ENCODE results near the gene SMO. TPM values are rescaled to one million over a fixed set of nuclear protein-coding genes. Genes with fewer than 3 reads are reported as not detected.

SMO gene
- total and polyA plus RNA-seq, 2 donors from 2014 or later, result 13.2 to 20.8 TPM

DNA sequence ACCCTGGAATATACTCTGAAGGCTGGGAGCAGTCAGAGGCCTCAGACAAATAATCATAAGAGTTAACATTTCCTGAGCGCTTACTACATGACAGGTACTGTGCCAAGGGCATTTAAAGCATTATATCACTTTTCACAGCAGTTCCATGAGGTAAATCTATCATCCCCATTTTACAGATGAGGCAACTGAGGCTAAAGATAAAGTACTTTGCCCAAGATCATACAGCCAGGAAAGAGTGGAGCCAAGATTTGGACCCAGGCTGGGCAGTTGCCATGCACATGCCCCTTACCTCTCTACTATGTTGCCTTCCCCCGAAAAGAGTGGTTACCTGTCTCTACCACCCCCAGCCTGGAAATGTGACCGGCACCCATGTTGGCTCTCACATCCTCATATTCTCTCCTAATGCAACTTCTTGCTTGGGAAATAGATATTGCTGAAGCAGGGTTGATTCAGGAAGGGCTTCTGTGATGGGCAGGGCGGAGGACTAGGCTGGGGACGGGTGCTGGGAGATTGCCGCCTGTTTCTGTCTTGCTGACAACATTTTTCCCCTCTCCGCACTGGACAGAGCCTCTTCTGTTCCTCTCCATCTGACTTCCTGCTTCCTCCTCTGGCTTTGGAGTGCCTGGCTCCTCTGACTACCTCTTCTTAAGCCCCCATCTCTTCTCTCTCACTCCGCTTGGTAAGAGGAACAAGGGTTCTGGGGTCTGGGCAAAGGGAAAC is 13.8 kb downstream of the SMO start:
- H3K36me3 ChIP-seq (ENCODE audit: control insufficient read depth in 2 of 3, insufficient read depth in 3 of 3, low read length in 3 of 3), result peaks cover 0 to 14% (median 4%) of the 10 kb centered on the region in 3 donors
- TF ChIP-seq, protein P1, sequence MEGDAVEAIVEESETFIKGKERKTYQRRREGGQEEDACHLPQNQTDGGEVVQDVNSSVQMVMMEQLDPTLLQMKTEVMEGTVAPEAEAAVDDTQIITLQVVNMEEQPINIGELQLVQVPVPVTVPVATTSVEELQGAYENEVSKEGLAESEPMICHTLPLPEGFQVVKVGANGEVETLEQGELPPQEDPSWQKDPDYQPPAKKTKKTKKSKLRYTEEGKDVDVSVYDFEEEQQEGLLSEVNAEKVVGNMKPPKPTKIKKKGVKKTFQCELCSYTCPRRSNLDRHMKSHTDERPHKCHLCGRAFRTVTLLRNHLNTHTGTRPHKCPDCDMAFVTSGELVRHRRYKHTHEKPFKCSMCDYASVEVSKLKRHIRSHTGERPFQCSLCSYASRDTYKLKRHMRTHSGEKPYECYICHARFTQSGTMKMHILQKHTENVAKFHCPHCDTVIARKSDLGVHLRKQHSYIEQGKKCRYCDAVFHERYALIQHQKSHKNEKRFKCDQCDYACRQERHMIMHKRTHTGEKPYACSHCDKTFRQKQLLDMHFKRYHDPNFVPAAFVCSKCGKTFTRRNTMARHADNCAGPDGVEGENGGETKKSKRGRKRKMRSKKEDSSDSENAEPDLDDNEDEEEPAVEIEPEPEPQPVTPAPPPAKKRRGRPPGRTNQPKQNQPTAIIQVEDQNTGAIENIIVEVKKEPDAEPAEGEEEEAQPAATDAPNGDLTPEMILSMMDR (IDR thresholded peaks at IDR 0.05; ENCODE audit: borderline replicate concordance, extremely low read depth, insufficient read depth), result no peak
- H3K9ac ChIP-seq (ENCODE audit: low read length in 3 of 3), result no peak overlapping the region
- no peak for DNase-seq
- no peak overlapping the region for H3K27ac ChIP-seq (ENCODE audit: low read depth in 2 of 2, low read length in 2 of 2)
- intact Hi-C loops (cut with DNase I), result no loop called here
- no peaks in the 10 kb centered on the region for H3K27me3 ChIP-seq (ENCODE audit: control insufficient read depth, insufficient read depth, low read length)
- H3K4me1 ChIP-seq (ENCODE audit: control insufficient read depth in 2 of 3, insufficient read depth in 2 of 3, low read depth in 1 of 3, low read length in 3 of 3), result no peaks in the 10 kb centered on the region
- no peaks in the 10 kb centered on the region for H3K9me3 ChIP-seq (ENCODE audit: control insufficient read depth in 2 of 3, insufficient read depth in 1 of 3, low read length in 3 of 3)
- no peak overlapping the region for H3K4me3 ChIP-seq (ENCODE audit: low read length in 3 of 3)
- FAIRE-seq, result no peak

DNA sequence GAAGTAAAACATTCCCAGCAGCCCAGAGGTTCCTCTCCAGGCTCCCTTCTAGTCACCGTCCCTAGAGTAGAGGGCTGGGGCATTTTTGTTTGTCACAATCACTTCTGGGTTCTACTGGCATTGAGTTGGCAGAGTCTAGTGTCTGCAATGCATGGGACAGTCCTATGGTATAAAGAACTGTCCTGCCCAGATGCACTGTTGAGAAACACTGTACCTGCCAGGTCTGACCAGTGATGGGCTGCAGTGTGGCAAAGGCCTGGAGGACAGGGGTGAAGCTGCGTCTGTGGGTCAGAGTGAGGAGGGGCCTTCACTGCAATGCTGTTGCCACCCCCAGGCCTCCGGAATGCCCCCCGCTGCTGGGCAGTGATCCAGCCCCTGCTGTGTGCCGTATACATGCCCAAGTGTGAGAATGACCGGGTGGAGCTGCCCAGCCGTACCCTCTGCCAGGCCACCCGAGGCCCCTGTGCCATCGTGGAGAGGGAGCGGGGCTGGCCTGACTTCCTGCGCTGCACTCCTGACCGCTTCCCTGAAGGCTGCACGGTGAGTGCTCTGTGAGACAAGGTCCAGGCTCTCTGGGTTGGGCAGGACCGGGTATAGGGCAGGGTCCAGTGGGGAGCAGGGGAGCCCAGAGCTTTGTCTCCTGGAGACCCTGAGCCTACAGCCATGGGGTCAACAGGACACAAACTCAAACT is 14.8 kb downstream of the SMO start:
- no peak overlapping the region for H3K27ac ChIP-seq (ENCODE audit: low read depth in 2 of 2, low read length in 2 of 2)
- no peaks in the 10 kb centered on the region for H3K27me3 ChIP-seq (ENCODE audit: control insufficient read depth, insufficient read depth, low read length)
- H3K4me1 ChIP-seq (ENCODE audit: control insufficient read depth in 2 of 3, insufficient read depth in 2 of 3, low read depth in 1 of 3, low read length in 3 of 3), result no peaks in the 10 kb centered on the region
- no peak for FAIRE-seq
- no peak overlapping the region for H3K9ac ChIP-seq (ENCODE audit: low read length in 3 of 3)
- no peaks in the 10 kb centered on the region for H3K9me3 ChIP-seq (ENCODE audit: control insufficient read depth in 2 of 3, insufficient read depth in 1 of 3, low read length in 3 of 3)
- no peak for DNase-seq
- peaks cover 0 to 18% (median 4%) of the 10 kb centered on the region in 3 donors for H3K36me3 ChIP-seq (ENCODE audit: control insufficient read depth in 2 of 3, insufficient read depth in 3 of 3, low read length in 3 of 3)
- no peak overlapping the region for H3K4me3 ChIP-seq (ENCODE audit: low read length in 3 of 3)
- TF ChIP-seq, protein P1 (IDR thresholded peaks at IDR 0.05; ENCODE audit: borderline replicate concordance, extremely low read depth, insufficient read depth), result no peak
- intact Hi-C loops (cut with DNase I), result no loop called here

DNA sequence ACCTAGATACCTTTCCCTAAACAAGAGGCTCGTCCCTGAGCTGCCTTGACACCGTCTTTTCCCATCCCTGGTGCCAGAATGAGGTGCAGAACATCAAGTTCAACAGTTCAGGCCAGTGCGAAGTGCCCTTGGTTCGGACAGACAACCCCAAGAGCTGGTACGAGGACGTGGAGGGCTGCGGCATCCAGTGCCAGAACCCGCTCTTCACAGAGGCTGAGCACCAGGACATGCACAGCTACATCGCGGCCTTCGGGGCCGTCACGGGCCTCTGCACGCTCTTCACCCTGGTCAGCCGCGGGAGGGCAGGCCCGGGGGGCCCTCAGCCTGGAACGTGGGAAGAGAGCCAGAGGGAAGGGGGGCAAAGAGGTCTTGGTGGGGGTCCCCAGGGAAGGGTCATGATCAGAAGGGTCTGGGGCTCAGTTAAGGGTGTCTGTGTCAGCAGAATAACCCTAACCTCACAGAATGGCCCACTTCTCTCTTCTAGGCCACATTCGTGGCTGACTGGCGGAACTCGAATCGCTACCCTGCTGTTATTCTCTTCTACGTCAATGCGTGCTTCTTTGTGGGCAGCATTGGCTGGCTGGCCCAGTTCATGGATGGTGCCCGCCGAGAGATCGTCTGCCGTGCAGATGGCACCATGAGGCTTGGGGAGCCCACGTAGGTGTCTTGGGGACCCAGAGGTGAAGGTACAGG is 16.8 kb downstream of the SMO start:
- TF ChIP-seq, protein P1 (IDR thresholded peaks at IDR 0.05; ENCODE audit: borderline replicate concordance, extremely low read depth, insufficient read depth), result no peak
- peaks cover 0 to 5% (median 0%) of the 10 kb centered on the region in 3 donors for H3K4me1 ChIP-seq (ENCODE audit: control insufficient read depth in 2 of 3, insufficient read depth in 2 of 3, low read depth in 1 of 3, low read length in 3 of 3)
- DNase-seq, result no peak
- no peaks in the 10 kb centered on the region for H3K27me3 ChIP-seq (ENCODE audit: control insufficient read depth, insufficient read depth, low read length)
- intact Hi-C loops (cut with DNase I), result no loop called here
- no peak overlapping the region for H3K27ac ChIP-seq (ENCODE audit: low read depth in 2 of 2, low read length in 2 of 2)
- peaks cover 0 to 18% (median 4%) of the 10 kb centered on the region in 3 donors for H3K36me3 ChIP-seq (ENCODE audit: control insufficient read depth in 2 of 3, insufficient read depth in 3 of 3, low read length in 3 of 3)
- no peak overlapping the region for H3K9ac ChIP-seq (ENCODE audit: low read length in 3 of 3)
- H3K4me3 ChIP-seq (ENCODE audit: low read length in 3 of 3), result no peak overlapping the region
- no peaks in the 10 kb centered on the region for H3K9me3 ChIP-seq (ENCODE audit: control insufficient read depth in 2 of 3, insufficient read depth in 1 of 3, low read length in 3 of 3)
- FAIRE-seq, result no peak

Data from kidney (tissue), 14 donors.